ENCODE data around the gene RTN4R.

Gene RTN4R

DNA sequence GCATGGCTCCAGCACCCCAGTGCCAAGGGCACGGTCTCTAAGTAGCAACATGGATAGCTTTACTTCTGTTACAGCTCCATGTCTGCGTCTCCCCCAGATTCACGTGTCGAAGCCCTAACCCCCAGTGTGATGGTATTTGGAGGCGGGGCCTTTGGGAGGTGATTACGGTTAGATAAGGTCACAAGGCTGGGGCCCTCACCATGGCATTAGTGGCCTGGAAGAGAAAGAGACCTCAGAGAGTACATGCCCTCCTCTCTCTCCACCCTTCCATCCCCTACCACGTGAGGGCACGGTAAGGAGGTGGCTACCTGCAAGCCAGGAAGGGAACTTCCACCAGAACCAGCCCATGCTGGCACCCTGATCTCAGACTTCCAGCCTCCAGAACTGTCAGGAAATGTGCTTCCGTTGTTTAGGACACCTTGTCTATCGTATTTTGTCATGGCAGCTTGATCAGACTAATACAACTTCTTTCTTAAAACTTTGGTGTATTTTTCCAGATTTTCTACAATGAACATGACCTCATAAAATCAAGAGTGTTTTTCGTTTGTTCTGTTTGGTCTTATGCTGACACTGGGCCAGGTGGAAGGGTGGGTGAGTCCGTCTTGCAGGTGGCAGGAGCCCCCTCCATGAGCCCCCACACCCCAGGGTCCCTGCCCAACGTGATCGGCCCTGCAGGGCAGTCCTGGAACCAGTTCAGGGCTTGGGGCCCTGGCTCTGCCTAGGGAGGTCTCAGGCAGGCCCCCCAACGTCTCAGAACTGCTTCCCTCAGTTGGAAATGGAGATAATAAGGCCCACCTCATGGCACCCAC lies 10.7 kb downstream of the RTN4R start:
- DNase-seq (ENCODE audit: low spot score): no peak

DNA sequence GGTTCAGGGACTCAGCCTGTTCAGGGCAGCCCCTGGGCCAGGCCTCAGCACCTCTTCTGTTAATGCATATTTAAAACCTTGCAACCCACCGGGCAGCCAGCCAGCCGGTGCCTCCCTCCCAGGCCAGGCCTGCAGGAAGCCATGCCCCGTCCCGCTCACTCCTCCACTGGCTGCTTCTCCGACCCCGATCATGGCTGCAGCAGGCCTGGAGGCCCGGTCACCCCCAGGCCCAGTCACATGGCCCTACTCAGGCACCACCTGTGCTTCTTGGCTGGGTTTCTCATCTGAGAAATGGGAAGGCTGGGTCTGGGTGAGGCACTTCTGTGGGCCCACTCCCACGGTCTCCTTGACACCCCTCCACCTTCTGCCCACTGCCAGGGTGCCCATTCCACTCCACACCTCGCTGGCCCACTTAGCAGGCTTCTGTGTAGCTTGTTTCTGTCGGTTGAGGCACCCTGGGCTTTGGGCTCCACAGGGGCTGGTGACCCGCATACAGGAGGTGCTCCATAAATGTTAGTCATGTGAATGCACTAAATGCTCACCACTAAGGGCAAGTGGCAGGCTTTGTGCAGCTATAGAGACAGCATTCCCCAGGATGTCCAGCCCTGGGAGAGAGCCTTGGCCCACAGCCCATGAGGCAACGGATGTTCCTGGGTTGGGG lies 11.4 kb downstream of the RTN4R start:
- no peak for DNase-seq (ENCODE audit: low spot score)

DNA sequence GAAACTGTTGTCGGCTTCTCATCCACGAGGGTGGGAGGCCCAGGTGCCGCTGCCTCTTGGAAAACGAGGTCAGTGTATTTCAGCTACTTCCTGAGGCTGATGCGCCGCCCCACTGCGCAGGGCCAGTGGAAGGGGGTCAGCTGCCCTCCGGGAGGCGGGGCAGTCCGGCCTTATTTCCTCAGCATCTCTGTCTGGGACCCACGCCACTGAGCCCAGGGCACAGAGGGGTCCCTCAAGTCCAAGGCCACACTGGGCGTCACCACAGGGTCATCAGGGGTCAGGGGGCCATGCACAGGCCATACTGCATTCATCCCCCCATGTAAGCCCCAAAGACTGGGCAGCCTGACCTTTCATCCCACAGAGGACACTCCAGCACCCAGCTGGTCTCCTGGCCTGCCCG lies 12.1 kb downstream of the RTN4R start:
- DNase-seq (ENCODE audit: low spot score): no peak

DNA sequence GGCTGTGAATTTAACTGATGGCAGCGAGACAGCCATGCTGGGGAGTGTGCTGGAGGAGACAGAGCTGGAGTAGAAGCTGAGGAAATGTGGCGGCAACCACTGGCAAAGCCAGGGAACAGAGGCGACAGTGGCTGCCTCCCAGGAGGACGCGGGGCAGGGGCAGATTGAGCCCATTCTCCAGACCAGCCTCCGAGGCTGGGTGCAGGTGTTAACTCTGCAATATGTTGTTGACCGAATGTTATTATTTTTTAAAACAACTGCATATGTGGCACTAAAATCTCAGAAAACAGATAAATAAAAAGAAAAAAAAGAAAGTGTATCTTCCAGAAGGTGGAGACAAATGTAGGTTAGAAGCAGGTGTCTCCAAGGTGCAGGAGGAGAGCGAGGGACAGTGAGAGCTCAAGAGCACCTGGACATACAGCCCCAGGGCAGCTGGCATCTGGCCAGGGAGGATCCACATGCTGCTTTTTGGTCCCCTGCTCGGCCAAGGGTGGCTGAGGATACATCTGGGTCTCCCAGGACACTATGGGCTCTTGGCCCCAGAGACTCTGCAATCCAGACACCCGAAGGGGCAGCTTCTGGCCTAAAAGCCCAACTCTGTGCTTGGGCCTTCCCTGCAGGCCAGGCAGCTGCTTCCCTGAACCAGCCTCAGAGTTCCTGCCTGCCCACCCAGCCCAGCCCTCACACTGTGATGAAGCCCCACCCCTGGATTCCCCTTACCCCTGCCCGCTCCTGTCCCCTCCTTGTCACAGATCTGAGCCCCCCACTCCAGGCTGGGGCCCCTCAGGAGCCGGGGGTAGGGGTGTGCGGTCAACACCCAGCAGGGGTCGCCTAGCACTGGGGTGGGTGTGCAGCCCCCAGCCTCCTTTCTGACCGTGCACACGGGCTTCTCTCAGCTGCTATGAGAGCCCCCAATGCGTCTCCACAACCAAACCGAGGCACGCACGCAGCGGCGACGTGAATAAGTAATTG lies 12.9 kb downstream of the RTN4R start:
- no peak for DNase-seq (ENCODE audit: low spot score)

DNA sequence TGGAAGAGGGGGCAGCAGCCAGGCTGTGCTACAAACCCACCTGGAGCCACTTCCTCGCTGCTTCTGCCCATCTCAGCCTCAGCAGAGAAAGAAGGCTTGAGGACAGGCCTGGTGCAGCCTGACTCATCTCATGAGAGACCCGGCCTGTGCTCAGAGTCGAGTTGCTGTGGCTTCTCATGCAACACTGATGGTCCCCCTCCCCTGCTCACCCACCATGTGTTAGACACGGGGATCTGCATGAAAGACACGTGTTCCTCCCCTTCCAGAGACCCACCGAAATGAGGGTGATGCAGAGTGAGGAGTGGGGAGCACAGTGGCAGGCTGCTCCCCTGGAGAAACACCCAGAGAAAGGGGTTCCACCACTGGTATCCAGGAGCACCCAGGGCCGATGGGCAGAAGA lies 15.0 kb downstream of the RTN4R start:
- DNase-seq (ENCODE audit: low spot score): no peak

DNA sequence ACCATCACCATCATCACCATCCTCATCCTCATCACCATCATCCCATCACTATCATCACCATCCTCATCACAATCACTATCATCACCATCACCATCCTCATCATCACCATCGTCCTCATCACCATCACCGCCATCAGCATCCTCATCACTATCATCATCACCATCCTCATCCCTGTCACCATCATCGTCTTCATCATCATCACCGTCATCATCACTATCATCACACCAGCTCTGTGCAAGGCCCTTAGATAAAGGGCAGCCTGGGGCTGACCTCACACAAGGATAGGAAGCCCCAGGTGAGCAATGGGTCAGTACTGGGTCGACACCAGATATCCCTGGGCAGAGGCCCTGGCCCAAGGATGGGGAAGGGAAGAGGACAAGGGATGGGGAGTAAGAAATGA lies 16.1 kb downstream of the RTN4R start:
- DNase-seq (ENCODE audit: low spot score): no peak

DNA sequence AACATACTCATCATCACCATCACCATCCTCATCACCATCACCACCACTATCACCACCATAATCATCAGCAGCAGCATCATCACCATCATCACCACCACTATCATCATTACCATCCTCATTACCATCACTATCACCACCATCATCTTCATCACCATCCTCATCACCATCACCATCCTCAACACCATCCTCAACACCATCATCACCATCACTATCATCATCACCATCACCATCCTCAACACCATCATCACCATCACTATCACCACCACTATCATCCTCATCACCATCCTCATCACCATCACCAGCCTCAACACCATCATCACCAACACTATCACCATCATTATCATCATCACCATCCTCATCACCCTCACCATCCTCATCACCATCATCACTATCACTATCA lies 16.6 kb downstream of the RTN4R start:
- DNase-seq (ENCODE audit: low spot score): no peak

DNA sequence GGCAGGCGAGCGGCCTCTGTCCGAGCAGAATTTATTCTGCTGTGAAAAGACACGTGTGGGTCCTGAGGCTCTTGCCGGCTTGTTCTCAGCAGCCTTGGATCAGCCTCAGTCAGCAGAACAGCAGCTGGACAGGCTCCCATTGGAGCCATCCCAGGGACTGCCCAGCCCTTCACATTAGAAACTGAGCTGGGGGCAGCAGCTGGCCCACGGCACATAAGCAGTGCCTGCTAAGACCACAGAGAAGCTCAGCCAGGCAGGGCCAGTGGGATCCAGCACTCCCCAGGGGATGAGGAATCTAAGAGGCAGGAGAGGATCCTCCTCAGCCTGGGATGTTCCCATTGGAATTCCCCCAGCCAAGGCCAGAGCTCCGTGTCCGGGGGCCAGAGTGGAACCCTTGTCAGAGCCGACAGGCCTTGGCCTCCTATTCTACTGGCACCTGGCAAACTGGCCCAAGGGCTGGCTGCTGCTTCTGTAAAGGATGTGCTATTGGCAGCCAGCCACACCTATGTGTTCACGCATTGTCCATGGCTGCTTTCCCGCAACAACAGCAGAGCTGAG lies 18.2 kb downstream of the RTN4R start:
- no peak for DNase-seq (ENCODE audit: low spot score)

DNA sequence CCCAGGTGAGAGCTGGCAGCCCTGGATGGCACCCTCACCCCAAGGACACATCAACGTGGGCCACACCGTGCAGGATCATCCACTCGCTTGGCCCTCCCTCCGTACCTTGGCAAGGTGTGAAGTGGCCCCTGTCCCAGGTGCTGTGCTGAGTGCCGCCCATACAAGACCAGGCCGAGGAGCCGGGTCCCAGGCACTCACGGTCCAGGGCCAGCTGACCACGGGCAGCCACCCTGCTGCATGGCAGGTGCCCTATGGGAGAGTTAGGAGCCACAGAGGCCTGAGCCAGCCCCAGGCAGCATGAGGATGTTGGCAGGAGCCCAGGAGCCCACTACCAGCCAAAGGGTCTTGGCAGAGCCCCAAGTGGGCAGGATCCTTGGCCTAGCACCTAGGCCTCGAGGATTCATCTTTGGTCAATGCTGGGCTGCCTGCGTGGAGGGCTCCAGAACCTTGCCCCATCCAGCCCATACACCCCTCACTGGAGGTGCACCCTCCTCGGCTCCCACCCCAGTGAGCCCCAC lies 19.6 kb downstream of the RTN4R start:
- no peak for DNase-seq (ENCODE audit: low spot score)

DNA sequence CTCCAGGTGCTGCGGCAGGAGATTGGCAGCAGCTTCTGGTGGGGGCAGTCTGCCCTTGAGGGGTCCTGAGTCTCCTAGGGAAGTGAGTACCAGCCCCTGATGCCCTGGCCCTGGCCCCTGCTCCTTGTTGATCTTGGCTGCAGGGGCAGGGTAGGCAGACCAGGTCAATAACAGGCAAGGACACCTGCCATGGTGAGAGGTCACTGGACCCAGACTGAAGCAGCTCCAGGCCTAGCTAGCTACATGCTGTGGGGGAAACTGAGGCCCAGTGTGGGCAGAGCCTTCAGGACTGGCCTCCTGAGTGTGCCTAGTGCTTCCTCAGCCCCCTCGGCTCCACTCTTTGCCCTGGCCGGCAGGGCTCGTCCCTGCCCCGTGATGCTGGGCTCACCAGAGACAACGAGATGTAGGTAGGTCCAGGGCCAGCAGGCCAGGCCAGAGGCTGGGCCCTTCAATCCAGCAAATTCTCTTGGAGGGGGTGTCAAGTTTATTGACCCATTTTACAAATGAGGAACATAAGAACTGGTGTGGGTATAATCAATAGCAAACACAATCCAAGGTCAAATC lies 20.4 kb downstream of the RTN4R start:
- DNase-seq (ENCODE audit: low spot score): no peak

DNA sequence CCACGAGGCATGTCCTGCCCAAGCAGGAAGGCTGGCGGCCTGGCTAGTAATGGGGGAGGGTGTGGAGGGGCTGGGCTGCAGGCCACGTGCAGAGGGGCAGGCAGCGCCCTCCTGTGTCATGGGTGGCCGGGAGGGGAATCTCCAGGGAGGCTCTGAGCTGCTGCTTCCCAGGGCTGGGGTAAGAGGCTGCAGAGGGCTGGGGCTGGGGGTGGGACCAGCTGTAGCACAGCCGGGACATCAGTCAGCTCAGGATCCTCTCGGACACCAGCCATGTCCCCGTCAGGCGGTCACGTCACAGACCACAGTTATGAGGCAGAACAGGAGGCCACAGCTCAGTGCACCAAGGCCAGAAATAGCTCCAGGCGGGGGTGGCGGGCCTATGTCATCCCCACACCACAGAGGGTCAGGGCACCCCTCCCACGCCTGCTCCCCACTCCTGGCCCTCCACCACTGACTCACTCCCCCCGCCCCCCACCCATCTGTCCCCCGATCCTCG lies 21.1 kb downstream of the RTN4R start:
- DNase-seq (ENCODE audit: low spot score): no peak

DNA sequence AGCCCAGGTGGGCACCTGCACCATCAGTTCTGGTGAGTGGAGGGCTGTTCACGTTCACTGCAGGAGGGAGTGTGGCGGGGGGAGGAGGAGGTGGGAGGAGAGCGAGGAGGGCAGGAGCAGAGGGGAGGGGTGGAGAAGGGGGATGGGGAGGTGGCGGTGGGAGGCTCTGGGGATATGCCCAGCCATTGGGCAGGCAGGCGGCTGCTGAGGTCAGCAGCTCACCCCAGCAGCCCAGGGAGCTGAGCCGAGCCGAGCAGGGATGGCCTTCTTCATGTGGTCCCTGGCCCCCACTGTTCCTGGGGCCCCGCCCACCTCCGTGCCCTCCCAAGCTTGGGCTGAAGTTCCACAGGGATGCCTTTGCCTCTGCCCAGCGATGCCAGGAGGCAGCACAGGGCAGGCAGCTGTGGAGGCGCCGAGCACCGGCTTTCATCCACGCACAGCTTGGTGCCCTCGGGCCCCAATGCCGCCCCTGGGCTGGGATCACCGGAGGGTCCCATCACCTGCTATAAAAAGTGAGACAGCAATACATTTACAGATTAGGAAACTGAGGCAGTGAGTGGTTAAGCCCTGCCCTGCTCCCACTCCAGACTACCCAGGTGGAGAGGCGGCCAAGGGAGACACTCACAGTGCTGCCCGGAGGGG lies 21.6 kb downstream of the RTN4R start:
- no peak for DNase-seq (ENCODE audit: low spot score)

DNA sequence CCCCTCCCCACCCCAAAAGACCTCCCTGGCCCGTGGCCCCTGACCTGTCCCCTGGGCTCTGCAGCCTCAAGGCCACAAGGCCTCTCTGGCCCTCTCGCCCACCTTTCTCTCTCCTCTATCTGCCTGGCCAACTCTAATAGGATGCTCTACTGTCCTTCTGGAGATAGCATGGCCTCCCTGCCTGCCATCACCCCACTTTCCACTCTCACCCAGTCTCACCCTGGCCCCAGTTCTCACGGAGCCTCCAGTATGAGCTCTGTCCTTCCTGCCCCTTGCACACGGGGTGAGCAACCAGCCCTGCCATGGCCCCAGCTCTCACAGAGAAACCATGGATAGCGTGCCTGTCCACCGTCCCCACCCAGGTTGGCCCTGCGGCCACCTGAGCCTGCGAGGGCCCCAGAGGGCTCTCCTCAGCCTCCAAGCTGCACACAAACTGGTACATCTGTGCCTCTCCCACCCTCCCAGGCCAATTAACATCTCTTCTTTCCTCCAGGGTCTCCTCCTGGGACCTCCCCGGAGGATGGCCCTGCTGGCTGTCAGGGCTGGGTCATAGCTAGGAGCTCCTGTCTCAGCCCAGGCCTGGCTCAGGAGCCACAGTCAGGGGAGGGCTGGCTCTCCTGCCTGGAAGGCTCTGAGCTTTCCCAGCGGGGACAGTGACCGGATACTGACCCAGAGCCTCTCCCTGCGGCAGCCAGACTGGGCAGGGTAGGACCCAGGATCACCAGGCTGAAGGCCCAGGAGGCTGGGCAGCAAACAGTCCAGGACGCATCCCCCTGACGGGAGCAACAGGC lies 22.3 kb downstream of the RTN4R start:
- no peak for DNase-seq (ENCODE audit: low spot score)

DNA sequence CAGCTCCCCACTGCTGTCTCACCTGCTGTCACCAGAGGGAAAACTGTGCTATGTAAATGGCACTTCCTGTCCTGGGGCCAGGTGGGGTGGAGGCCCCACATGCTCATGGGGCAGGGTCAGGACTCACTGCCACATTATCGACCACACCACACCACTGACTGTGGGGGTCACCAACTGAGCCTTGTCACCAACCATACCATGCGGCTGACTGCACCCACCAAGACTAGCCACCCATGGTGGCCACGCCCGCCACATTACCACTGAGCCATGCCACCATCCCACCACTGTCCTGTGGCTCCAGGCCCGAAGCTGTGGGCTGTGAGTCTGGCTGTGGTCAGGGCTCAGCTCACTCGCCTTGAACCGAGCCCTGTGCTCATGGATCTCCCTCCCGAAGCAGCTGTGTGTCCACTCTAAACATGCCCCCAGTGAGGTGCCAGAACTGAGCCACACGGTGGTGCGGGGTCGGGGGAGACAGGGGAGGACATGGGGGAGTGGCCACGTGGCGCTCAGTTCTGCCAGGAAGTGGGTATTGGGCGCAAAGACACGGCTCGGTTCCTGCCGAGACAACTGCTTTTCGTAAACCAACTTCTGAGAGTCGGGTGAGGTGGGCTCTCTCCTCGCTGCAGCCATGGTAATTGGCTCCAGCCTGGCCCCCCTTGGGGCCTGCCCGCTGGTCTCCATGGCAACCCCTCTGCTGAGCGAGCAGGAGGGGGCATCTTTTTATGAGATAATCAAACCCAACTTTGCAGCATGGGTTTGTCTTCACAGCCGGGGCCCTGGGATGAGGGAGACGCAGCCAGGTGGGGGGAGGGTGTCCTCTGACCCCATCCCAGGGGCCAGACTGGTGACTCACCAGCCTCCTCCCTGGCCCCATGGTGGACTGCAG lies 23.2 kb downstream of the RTN4R start:
- no peak for DNase-seq (ENCODE audit: low spot score)

DNA sequence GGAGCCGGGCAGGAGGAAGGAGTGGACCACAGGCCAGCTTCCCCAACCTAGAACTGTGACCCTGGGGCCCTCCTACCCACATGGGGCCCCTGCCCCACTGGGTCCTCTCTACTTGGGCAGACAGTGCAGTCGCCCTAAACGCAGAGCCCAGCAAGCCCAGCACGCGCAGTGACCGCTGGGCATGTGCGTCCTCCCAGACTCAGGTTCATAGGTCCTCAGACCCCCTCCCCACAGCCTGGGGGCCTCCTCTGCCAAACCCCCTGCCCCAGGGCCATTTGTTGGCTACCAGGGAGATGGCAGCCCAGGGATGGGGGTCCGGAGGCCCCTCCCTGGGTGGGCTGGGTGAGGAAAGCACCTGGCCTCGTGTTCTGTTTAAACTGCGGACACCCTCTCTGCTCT lies 23.9 kb downstream of the RTN4R start:
- DNase-seq (ENCODE audit: low spot score): no peak

DNA sequence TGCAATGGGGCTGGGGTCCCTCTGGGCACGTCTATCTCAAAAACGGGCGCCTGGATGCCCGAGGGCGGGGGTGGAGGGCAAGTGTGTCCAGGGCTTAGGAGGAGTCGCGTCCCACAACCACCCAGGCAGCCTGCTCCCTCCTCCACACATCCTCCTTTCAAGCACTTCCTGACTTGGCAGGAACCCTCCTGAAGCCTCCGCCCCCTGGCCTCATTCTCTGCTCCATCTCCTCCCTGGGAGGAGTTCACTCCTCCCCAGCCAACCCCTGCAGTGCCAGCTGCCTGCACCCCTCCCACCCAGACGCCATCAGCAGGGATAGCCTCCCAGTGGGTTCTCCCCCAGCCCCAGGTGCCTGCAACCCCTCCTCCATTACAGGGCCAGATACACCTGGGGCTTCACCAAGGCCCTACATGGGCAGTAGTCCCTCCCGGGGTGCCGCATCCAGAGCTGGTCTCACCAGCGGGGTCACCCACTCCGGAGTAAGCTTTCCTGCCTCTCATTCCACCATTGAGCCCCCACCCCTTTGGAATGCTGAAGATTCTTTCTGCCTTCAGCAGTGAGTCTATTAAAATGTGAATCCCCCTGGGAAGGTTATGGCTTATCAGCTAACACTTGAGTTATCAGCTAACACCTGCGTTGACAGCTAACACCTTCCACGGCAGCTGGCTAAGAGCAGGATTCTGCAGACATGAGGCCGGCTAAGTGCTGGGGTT lies 24.4 kb downstream of the RTN4R start:
- peak; percentile 88 for DNase-seq (ENCODE audit: low spot score)

DNA sequence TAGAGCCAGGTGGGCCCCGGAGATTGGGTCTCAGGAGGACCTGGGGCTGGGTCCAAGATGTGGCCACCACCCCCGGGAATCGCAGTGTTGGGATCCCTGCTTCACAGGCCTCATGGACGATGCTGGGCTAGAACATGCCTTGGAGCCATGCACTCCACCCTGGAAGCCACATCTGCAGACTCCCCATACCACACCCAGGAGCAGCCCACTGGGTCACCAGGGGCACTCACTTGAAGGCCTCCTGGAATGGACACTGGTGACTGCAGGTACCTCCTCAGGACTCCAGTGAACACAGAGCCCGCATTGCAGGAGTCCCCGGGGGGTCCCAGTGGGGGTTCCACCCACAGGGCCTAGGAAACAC lies 25.0 kb downstream of the RTN4R start:
- DNase-seq (ENCODE audit: low spot score): no peak

DNA sequence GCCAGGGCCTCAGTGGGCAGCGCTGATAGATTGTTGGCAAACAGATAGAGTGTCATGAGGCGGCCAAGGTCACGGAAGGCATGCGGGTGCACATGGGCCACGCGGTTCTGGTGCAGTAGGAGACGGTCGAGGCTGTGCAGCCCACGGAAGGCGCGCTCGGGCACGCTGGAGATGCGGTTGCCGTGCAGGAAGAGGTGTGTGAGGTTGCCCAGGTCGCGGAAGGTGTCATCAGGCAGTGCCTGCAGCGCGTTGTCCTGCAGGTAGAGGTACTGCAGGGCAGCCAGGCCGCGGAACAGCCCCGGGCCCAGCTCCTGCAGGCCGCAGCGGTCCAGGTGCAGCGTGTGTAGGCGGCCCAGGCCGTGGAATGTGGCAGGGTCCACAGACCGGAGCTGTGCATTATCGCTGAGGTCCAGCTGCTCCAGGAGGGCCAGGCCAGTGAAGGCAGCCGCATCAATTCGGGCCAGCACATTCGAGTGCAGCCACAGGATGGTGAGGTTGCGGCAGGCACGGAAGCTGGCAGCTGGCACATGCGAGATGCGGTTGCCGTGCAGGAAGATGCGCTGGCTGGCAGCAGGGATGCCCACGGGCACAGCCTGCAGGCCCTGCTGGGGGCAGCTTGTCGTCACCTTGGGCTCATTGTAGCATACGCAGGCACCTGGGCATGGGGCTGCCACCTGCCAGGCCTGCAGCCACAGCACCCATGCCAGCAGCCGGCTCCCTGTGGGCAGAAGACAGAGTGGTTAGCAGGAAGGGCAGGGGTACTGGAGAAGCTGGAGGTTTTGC lies 25.5 kb downstream of the RTN4R start:
- DNase-seq (ENCODE audit: low spot score): no peak

Measured in COLO829 (cell line).